22Rv1 (cell line): ENCODE data around the gene ZMYND10.

Source experiments
- H3K27ac ChIP-seq: fragments of 450-650 bp; 2 replicates; pipeline ENCODE4 v1.5.1; 2017
- ZFX ChIP-seq: fragments of 450-650 bp; IDR thresholded peaks from 2 replicates; pipeline ENCODE4 v1.6.1; 2017; ENCODE audit warnings: antibody characterized with exemption, borderline replicate concordance
- TF ChIP-seq, protein P1 (sequence below): fragments of 450-650 bp; IDR thresholded peaks from 2 replicates; pipeline ENCODE4 v1.5.1; 2017; ENCODE audit warnings: mild to moderate bottlenecking

The ZMYND10 gene

DNA sequence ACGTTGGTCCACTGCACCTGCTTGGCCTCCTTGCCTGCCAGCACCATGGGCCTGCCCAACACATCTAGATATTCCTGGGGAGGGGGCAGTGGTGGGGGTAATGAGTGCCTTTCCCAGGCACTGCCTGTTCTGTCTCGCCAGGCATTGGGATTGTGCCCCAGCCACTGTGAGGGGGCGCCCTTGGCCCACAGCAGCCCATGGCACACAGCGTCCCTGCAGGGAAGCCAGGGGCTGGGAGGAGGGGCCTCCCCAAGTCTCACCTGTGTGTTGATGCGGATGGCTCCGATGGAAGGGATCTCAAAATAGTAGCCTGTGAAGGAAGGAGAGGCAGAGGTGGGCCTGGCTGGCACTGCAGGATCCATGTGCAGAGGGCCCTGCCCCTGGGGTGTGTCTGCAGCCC is 32.5 kb upstream of the ZMYND10 start:
- TF ChIP-seq ZFX = no peak
- TF ChIP-seq, protein P1, sequence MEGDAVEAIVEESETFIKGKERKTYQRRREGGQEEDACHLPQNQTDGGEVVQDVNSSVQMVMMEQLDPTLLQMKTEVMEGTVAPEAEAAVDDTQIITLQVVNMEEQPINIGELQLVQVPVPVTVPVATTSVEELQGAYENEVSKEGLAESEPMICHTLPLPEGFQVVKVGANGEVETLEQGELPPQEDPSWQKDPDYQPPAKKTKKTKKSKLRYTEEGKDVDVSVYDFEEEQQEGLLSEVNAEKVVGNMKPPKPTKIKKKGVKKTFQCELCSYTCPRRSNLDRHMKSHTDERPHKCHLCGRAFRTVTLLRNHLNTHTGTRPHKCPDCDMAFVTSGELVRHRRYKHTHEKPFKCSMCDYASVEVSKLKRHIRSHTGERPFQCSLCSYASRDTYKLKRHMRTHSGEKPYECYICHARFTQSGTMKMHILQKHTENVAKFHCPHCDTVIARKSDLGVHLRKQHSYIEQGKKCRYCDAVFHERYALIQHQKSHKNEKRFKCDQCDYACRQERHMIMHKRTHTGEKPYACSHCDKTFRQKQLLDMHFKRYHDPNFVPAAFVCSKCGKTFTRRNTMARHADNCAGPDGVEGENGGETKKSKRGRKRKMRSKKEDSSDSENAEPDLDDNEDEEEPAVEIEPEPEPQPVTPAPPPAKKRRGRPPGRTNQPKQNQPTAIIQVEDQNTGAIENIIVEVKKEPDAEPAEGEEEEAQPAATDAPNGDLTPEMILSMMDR = no peak
- no peak overlapping the region for H3K27ac ChIP-seq

DNA sequence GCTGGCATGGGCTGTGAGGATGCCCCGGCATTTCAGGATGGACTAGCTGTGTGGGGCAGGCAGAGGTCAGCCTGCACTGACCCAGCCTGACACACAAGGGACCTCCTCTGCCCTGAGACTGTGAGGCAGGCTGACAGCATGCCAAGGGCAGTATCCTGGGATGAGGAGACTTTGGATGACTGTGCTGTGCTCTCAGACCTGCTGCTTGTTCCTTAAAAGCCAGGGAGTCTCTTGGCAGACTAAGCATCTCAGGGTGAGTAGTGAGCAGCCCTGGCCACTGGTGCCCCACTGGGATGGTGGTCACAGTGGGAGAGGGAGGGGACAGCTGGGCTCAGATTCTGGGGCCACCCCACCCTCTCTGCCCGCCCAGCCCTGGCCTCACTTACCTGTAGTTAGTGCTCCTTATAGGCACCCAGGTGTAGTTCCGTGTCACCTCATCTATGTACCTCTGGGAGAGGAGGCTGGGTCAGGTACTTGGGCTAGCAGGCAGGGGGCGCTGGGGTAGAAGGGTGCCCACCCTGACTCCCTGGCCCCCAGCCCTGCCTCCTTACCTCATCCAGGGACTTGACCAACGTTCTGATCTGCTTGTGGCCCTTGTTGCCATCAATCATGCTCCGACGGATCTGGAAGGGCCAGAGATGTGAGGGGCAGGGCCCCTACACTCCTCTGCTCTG is 29.9 kb upstream of the ZMYND10 start:
- H3K27ac ChIP-seq = no peak overlapping the region
- TF ChIP-seq ZFX = no peak
- TF ChIP-seq, protein P1 = peak; percentile 9; the same call in 1 of the 2 replicates

DNA sequence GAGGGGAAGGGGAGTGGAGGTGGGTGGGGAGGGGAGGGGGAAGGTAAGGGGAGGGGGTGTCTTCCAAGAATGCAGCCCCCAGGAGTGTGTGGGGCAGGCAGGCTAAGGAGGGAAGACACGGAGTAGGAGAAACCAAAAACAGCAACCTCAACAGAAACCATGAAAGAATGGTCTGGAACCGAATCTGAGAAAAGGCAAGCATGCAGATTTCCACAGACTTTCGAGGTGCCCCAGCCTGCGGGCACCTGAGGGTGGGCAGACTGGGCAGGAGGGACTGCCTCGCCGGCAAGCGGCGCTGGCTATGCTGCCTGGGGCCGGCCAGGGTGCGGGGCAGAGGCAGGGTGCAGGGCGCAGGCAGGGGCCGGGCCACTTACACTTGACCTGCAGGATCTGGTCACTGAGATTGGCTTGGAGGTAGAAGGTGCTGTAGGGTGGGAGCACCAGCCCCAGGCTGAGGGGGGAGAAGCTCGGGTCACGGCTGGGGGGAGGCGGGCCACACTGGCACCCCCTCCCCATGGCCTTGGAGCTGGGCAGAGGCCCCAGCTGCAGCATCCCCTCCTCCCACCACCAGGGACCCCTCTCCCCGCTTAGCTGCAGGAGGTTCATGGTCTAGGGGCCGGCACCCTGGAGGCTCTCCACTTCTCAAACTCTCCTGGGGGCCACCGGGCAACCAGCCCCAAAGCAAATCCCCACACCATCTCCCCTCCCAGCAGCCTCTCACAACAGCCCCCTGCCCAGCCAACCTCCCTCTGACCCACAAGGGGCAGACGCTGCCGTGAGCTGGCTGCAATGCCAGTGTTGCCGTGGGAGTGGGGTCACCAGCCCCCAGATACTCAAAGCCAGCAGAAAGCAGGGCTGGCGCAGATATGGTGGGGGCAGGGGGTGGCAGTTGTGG is 29.1 kb upstream of the ZMYND10 start:
- no peak overlapping the region for H3K27ac ChIP-seq
- TF ChIP-seq ZFX = no peak
- TF ChIP-seq, protein P1 = no peak

DNA sequence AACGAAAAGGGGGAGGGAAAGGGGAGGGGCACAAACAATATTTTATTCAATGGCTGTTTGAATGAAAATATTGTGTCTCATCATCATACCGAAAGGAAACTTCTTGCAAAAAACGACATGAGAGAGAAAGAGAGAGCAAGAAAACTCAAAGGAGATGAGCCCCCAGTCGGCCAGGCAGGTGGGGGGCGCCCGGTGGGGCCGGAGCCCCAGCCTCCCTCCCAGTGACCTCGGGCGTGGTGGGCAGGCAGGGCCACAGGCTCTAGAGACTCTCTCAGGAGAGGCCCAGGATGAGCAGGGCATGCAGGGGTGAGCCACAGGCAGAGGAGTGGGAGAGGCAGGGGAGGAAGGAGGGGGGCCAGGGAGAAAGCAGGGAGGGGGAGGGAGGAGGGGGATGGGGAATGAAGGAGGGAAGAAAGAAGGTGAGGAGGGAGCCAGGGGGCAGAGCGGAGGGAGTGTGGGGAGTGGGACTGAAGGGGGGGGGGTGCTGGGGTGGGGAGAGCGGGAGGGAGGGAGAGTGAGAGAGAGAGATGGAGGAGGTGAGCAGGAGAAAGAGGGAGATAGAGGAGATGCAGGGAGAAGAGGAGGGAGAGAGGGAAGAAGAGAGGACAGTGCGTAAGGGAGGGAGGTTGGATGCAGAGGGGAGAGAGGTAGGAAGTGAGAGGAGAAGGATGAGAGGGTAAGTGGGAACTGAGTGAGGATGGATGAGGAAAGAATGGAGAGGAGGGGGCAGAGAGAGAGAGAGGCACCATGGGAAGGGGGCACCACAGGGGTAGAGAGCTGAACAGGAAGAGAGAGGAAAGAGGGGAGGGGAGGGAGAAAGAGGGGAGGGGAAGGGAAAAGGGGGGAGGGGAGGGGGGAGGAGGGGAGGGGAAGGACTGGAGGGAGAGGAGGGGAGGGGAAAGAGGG is 27.9 kb upstream of the ZMYND10 start:
- H3K27ac ChIP-seq = no peak overlapping the region
- no peak for TF ChIP-seq ZFX
- TF ChIP-seq, protein P1 = no peak

DNA sequence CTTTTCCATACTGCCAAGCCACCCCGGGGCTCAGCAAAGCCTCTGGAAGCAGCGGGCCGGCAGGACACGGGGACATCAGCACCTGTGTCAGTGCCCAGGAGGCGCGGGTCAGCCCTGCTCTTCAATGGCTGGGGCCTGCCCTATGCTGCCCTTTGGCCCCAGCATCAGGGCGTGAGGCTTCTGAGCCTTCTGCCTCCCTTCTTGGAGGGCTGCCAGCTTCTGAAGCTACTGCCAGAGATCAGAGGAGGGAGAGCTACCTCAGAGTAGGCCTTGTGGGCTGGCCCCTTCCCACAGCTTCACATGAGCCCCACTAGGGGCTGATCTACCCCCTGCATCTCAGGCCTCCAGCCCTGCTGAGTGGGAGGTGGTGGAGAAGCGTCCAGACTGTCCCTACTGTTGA is 26.8 kb upstream of the ZMYND10 start:
- no peak overlapping the region for H3K27ac ChIP-seq
- TF ChIP-seq, protein P1 = no peak
- TF ChIP-seq ZFX = no peak

DNA sequence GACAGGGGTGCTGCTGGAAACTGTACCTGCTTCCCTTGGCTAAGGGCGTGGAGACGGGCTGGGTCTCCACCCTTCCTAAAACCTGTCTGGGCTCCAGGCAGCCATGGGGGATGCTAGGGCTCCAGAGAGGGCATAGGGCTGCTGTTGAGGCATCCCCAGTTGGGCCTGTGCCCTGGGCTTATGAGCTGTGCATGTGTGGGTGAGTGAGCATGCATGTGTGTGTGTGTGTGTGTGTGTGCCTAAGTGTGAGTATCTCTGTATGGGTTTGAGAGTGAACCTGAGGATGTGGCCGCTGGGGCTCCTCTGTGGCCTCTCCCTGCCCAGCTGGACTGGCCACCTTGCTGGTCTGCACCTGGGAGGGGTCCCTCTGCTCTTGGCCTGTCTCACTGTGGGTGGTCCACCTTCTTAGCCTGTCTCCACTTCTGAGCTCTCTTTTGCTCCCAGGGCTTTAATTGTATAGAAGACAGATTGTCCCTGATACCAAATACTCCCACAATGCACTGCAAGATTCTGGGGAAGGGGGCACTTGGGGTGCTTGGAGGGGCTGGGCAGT is 25.7 kb upstream of the ZMYND10 start:
- no peak for TF ChIP-seq ZFX
- TF ChIP-seq, protein P1 = no peak
- H3K27ac ChIP-seq = no peak overlapping the region
